KMS-11 (cell line): ENCODE data around the gene WDR73.

Experiments
- H2AFZ ChIP-seq: fragments of 200-600 bp; sonication (generic); 2 replicates; pipeline ENCODE4 v1.6.1; 2016; ENCODE audit warnings: antibody characterized with exemption, mixed run types, low read depth
- H3K27ac ChIP-seq: fragments of 200-600 bp; sonication (generic); 2 replicates; pipeline ENCODE4 v1.6.1; 2016; ENCODE audit warnings: mild to moderate bottlenecking, mixed run types
- H3K27me3 ChIP-seq: fragments of 200-600 bp; sonication (generic); 2 replicates; pipeline ENCODE4 v1.6.1; 2017; ENCODE audit warnings: mild to moderate bottlenecking, low read depth, mixed run types, moderate library complexity; ENCODE audit not compliant: insufficient read depth
- H3K36me3 ChIP-seq: fragments of 200-600 bp; sonication (generic); 2 replicates; pipeline ENCODE4 v1.6.1; 2017; ENCODE audit warnings: mild to moderate bottlenecking, mixed run types; ENCODE audit not compliant: insufficient read depth
- H3K4me1 ChIP-seq: fragments of 200-600 bp; sonication (generic); 2 replicates; pipeline ENCODE4 v1.6.1; 2016; ENCODE audit warnings: mild to moderate bottlenecking, low read depth, mixed run types; ENCODE audit not compliant: poor library complexity, severe bottlenecking
- H3K4me2 ChIP-seq: fragments of 200-600 bp; sonication (generic); 2 replicates; pipeline ENCODE4 v1.7.0; 2016; ENCODE audit warnings: mild to moderate bottlenecking, mixed run types
- H3K4me3 ChIP-seq: fragments of 200-600 bp; sonication (generic); IDR thresholded peaks from 2 replicates; pipeline ENCODE4 v1.6.1; 2017; ENCODE audit warnings: low read depth, low read length, mixed read lengths; ENCODE audit not compliant: insufficient read depth
- H3K79me2 ChIP-seq: fragments of 200-600 bp; sonication (generic); 2 replicates; pipeline ENCODE4 v1.6.1; 2016; ENCODE audit warnings: low read depth, mixed run types; ENCODE audit not compliant: insufficient read depth
- H3K9ac ChIP-seq: fragments of 200-600 bp; sonication (generic); 2 replicates; pipeline ENCODE4 v1.6.1; 2016; ENCODE audit warnings: mild to moderate bottlenecking, mixed run types
- H4K20me1 ChIP-seq: fragments of 200-600 bp; sonication (generic); 2 replicates; pipeline ENCODE4 v1.6.1; 2016; ENCODE audit warnings: mild to moderate bottlenecking, mixed run types; ENCODE audit not compliant: insufficient read depth
- TF ChIP-seq, protein P1 (sequence below): fragments of 200-600 bp; sonication (generic); conservative IDR thresholded peaks from 2 replicates; pipeline ENCODE4 v1.6.1; 2017; ENCODE audit warnings: low read depth, mild to moderate bottlenecking, antibody characterized with exemption, low read length, moderate library complexity, mixed read lengths

WDR73 gene

GRCh38 chr15:84608707-84609284, 45.3 kb downstream of the WDR73 start:
- Histone ChIP-seq H4K20me1 (no peaks in the 10 kb centered on the region), H3K4me1 (no peaks in the 10 kb centered on the region), H3K9ac (no peak overlapping the region), H3K27me3 (no peaks in the 10 kb centered on the region), H3K4me2 (no peak overlapping the region), H3K27ac (no peak overlapping the region), H3K36me3 (no peaks in the 10 kb centered on the region), H3K4me3 (no peak overlapping the region), H3K79me2 (no peaks in the 10 kb centered on the region), H2AFZ (no peak overlapping the region)
- TF ChIP-seq, protein P1, sequence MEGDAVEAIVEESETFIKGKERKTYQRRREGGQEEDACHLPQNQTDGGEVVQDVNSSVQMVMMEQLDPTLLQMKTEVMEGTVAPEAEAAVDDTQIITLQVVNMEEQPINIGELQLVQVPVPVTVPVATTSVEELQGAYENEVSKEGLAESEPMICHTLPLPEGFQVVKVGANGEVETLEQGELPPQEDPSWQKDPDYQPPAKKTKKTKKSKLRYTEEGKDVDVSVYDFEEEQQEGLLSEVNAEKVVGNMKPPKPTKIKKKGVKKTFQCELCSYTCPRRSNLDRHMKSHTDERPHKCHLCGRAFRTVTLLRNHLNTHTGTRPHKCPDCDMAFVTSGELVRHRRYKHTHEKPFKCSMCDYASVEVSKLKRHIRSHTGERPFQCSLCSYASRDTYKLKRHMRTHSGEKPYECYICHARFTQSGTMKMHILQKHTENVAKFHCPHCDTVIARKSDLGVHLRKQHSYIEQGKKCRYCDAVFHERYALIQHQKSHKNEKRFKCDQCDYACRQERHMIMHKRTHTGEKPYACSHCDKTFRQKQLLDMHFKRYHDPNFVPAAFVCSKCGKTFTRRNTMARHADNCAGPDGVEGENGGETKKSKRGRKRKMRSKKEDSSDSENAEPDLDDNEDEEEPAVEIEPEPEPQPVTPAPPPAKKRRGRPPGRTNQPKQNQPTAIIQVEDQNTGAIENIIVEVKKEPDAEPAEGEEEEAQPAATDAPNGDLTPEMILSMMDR = no peak

DNA sequence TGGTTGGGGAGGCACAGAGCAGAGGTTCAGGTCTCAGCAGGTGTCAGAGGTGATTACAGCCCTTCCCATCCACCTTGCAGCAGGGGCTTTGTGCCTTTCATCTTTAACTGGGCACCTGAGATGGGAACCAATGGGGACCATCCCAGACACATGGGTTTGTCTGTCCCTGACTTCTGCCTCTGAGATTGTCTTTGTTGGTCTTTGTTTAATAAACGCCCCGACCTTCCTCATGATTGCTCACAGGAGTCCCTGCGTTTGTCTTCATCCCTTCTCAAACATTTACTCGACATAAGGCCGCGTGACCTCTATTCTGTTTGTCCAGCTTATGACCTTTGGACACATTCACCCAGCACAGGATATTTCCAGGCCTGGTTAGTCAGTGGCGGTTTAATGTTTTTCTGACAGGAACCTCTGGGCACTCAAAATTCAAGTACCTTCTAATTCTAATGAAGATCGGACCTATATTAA, 47.4 kb downstream of the WDR73 start:
- no peak overlapping the region for H3K27ac ChIP-seq
- H4K20me1 ChIP-seq = no peaks in the 10 kb centered on the region
- H3K36me3 ChIP-seq = no peaks in the 10 kb centered on the region
- no peaks in the 10 kb centered on the region for H3K27me3 ChIP-seq
- TF ChIP-seq, protein P1 = no peak
- H3K4me3 ChIP-seq = no peak overlapping the region
- peaks cover 2% of the 10 kb centered on the region for H3K4me1 ChIP-seq
- H3K79me2 ChIP-seq = no peaks in the 10 kb centered on the region
- H3K9ac ChIP-seq = no peak overlapping the region
- no peak overlapping the region for H2AFZ ChIP-seq
- H3K4me2 ChIP-seq = no peak overlapping the region

- TF ChIP-seq, protein P1 = no peak
- Histone ChIP-seq H2AFZ (no peak overlapping the region), H3K27me3 (no peaks in the 10 kb centered on the region), H3K4me2 (no peak overlapping the region), H4K20me1 (no peaks in the 10 kb centered on the region), H3K79me2 (no peaks in the 10 kb centered on the region), H3K4me1 (peaks cover 6% of the 10 kb centered on the region), H3K27ac (no peak overlapping the region), H3K36me3 (no peaks in the 10 kb centered on the region), H3K4me3 (no peak overlapping the region), H3K9ac (no peak overlapping the region)
Measured at GRCh38 chr15:84605554-84605882, 48.6 kb downstream of the WDR73 start.

DNA sequence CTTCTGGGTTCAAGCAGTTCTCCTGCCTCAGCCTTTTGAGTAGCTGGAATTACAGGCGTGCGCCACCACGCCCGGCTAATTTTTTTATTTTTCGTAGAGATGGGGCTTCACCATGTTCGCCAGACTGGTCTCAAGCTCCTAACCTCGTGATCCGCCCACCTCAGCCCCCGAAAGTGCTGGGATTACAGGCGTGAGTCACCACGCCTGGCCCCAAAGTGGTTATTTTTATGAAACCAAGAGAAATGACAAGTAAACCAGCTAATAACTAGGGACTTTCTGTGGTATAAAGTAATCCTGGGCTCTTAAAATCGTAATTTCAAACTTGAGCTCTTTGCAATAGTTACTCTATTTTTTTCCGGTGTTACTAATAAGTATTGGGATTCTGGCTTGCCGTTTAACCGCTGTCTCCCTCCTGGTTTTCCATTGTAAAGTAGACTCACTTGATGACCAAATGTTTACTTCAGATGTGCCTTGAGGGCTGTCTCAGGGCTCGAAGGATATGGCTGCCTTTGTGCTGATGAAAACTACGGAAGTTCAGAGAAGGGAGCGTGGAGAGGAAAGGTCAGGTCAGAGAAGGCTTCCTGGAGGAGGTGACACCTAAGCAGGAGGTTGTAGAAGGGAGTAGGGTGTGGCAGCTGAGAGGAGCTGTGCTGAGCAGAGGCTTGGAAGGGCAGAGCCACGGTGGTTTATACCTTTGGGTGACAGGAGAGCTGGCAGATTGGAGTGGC, 49.1 kb downstream of the WDR73 start:
- Histone ChIP-seq H2AFZ (no peak overlapping the region), H3K36me3 (no peaks in the 10 kb centered on the region), H3K4me2 (no peak overlapping the region), H3K27ac (no peak overlapping the region), H3K4me3 (no peak overlapping the region), H4K20me1 (no peaks in the 10 kb centered on the region), H3K79me2 (no peaks in the 10 kb centered on the region), H3K4me1 (peaks cover 6% of the 10 kb centered on the region), H3K9ac (no peak overlapping the region), H3K27me3 (no peaks in the 10 kb centered on the region)
- TF ChIP-seq, protein P1 = no peak
